H1 (cell line): Measurements from ENCODE around the gene FAM9C. TPM values are rescaled to one million over a fixed set of nuclear protein-coding genes. Genes with fewer than 3 reads are reported as not detected.

Experiments
- CTCF ChIA-PET: fragments of 300-600 bp; sonication (Branson Sonifier 250); formaldehyde crosslinking; loops from one replicate; lab custom pipeline; 2021; ENCODE audit not compliant: partially characterized antibody; lab: Charles Lee
- POLR2A ChIA-PET: fragments of 300-600 bp; sonication (Branson Sonifier 250); formaldehyde crosslinking; loops from one replicate; lab custom pipeline; 2021; ENCODE audit warnings: inconsistent platforms; ENCODE audit not compliant: partially characterized antibody; lab: Charles Lee
- DNase-seq, 2 experiments: peaks; one replicate each; pipeline versions ENCODE4 v3.0.0 to v3.0.0-alpha.2; 2010 to 2022; ENCODE audit warnings: low spot score in 2 of 2, low read depth in 1 of 2, mixed read lengths in 1 of 2
- FAIRE-seq: peaks from 2 replicates; lab custom pipeline; 2011; peaks lifted over from hg19 to GRCh38; lab: Jason Lieb, UNC
- H2AFZ ChIP-seq: 2 replicates; pipeline ENCODE4 v1.8.1; 2012; ENCODE audit warnings: low read length, inconsistent platforms
- H2AK5ac ChIP-seq: 2 replicates; pipeline ENCODE4 v1.6.1; 2013; ENCODE audit warnings: low read depth, low read length
- H2BK120ac ChIP-seq: replicated peaks from 2 replicates; pipeline ENCODE3; 2013; ENCODE audit warnings: low read depth, low read length, inconsistent platforms
- H2BK12ac ChIP-seq: 2 replicates; pipeline ENCODE4 v1.6.1; 2013; ENCODE audit warnings: low read depth, low read length
- H2BK15ac ChIP-seq: 2 replicates; pipeline ENCODE4 v1.6.1; 2013; ENCODE audit warnings: low read length
- H2BK20ac ChIP-seq: 2 replicates; pipeline ENCODE4 v1.6.1; 2013; ENCODE audit warnings: low read length
- H2BK5ac ChIP-seq: 2 replicates; pipeline ENCODE4 v1.6.1; 2013; ENCODE audit warnings: low read depth, low read length
- H3K14ac ChIP-seq: 2 replicates; pipeline ENCODE4 v1.6.1; 2013; ENCODE audit warnings: inconsistent platforms; ENCODE audit not compliant: insufficient read length
- H3K18ac ChIP-seq: 2 replicates; pipeline ENCODE4 v1.6.1; 2013; ENCODE audit warnings: low read length; ENCODE audit errors: extremely low read depth
- H3K23ac ChIP-seq: 2 replicates; pipeline ENCODE4 v1.6.1; 2013; ENCODE audit warnings: inconsistent platforms; ENCODE audit not compliant: insufficient read length
- H3K23me2 ChIP-seq: 2 replicates; pipeline ENCODE4 v1.6.1; 2013; ENCODE audit warnings: low read depth, low read length
- H3K27ac ChIP-seq: 2 replicates; pipeline ENCODE4 v1.6.1; 2011; ENCODE audit warnings: low read depth, low read length, inconsistent platforms
- H3K27me3 ChIP-seq, 4 experiments: replicated peaks in 1 of 4; 1 replicate in 1 of 4; 2 replicates in 3 of 4; pipeline versions ENCODE4 v1.6.1 to v1.8.1; 2011 to 2013; ENCODE audit warnings: low read length in 3 of 4, mild to moderate bottlenecking in 3 of 4, inconsistent platforms in 2 of 4, mixed read lengths in 2 of 4, moderate library complexity in 1 of 4; ENCODE audit not compliant: control insufficient read depth in 3 of 4, insufficient read depth in 3 of 4; ENCODE audit errors: extremely low read depth in 1 of 4
- H3K36me3 ChIP-seq, 4 experiments: 2 replicates each; pipeline versions ENCODE4 v1.6.1 to v1.8.1; 2011 to 2013; ENCODE audit warnings: mild to moderate bottlenecking in 4 of 4, low read length in 3 of 4, moderate library complexity in 2 of 4, control low read depth in 1 of 4, inconsistent platforms in 1 of 4; ENCODE audit not compliant: insufficient read depth in 4 of 4, control insufficient read depth in 2 of 4
- H3K4ac ChIP-seq: replicated peaks from 2 replicates; pipeline ENCODE3; 2013; ENCODE audit warnings: low read length, low read depth, mixed read lengths, inconsistent platforms; ENCODE audit not compliant: insufficient read length
- H3K4me1 ChIP-seq, 4 experiments: replicated peaks in 1 of 4; 1 replicate in 1 of 4; 2 replicates in 3 of 4; pipeline versions ENCODE4 v1.6.1 to v1.8.1; 2011 to 2013; ENCODE audit warnings: low read length in 3 of 4, inconsistent platforms in 2 of 4, mixed read lengths in 1 of 4; ENCODE audit not compliant: insufficient read depth in 4 of 4, control insufficient read depth in 3 of 4
- H3K4me2 ChIP-seq, 2 experiments: 2 replicates each; pipeline versions ENCODE4 v1.6.1 to v1.8.1; 2011 to 2013; ENCODE audit warnings: low read depth in 2 of 2, low read length in 2 of 2, control low read depth in 1 of 2, inconsistent platforms in 1 of 2, mild to moderate bottlenecking in 1 of 2; ENCODE audit not compliant: insufficient read depth in 1 of 2
- H3K4me3 ChIP-seq, 4 experiments: fragments of 200-600, 300-600 bp in 1 of 4; sonication (generic), shearing (Covaris generic), sonication (Bioruptor Twin) in 1 of 4; 2 replicates each; pipeline versions ENCODE4 v1.5.1 to v1.8.1; 2011 to 2016; ENCODE audit warnings: low read length in 4 of 4, low read depth in 3 of 4, control low read depth in 2 of 4, inconsistent platforms in 2 of 4, mild to moderate bottlenecking in 2 of 4, mixed read lengths in 1 of 4, moderate library complexity in 1 of 4; ENCODE audit not compliant: insufficient read depth in 2 of 4; ENCODE audit errors: extremely low read depth in 1 of 4
- H3K56ac ChIP-seq: replicated peaks from 2 replicates; pipeline ENCODE3; 2013; ENCODE audit warnings: low read depth, mild to moderate bottlenecking, mixed read lengths, low read length, inconsistent platforms; ENCODE audit not compliant: insufficient read length
- H3K79me1 ChIP-seq: 2 replicates; pipeline ENCODE4 v1.6.1; 2013; ENCODE audit warnings: low read depth, low read length, control low read depth
- H3K79me2 ChIP-seq, 2 experiments: 2 replicates each; pipeline versions ENCODE4 v1.6.1 to v1.8.1; 2012 to 2013; ENCODE audit warnings: low read length in 2 of 2, mild to moderate bottlenecking in 2 of 2, inconsistent platforms in 1 of 2; ENCODE audit not compliant: insufficient read depth in 2 of 2, control insufficient read depth in 1 of 2
- H3K9ac ChIP-seq, 4 experiments: replicated peaks in 1 of 4; 1 replicate in 1 of 4; 2 replicates in 3 of 4; pipeline versions ENCODE4 v1.6.1 to v1.8.1; 2011 to 2013; ENCODE audit warnings: low read depth in 3 of 4, low read length in 3 of 4, control low read depth in 2 of 4, mild to moderate bottlenecking in 2 of 4, moderate library complexity in 2 of 4, inconsistent platforms in 1 of 4; ENCODE audit errors: extremely low read depth in 1 of 4
- H3K9me3 ChIP-seq, 2 experiments: 2 replicates each; pipeline versions ENCODE4 v1.6.1 to v1.8.1; 2012 to 2013; ENCODE audit warnings: mild to moderate bottlenecking in 2 of 2, moderate library complexity in 2 of 2, control low read depth in 1 of 2, inconsistent platforms in 1 of 2, low read depth in 1 of 2, low read length in 1 of 2, mixed read lengths in 1 of 2; ENCODE audit not compliant: insufficient read depth in 2 of 2
- H4K20me1 ChIP-seq, 2 experiments: replicated peaks in 1 of 2; 2 replicates each; pipeline versions ENCODE3 to v1.8.1; 2011 to 2013; ENCODE audit warnings: inconsistent platforms in 2 of 2, low read length in 2 of 2, mild to moderate bottlenecking in 1 of 2; ENCODE audit not compliant: insufficient read depth in 2 of 2, control insufficient read depth in 1 of 2
- H4K5ac ChIP-seq: 2 replicates; pipeline ENCODE4 v1.6.1; 2013; ENCODE audit warnings: low read length, low read depth, mixed read lengths, inconsistent platforms; ENCODE audit not compliant: insufficient read length
- H4K8ac ChIP-seq: 2 replicates; pipeline ENCODE4 v1.8.0; 2013; ENCODE audit warnings: mild to moderate bottlenecking, moderate library complexity, low read length, inconsistent platforms; ENCODE audit not compliant: insufficient read depth; ENCODE audit errors: extremely low read depth
- H4K91ac ChIP-seq: replicated peaks from 2 replicates; pipeline ENCODE3; 2013; ENCODE audit warnings: low read length, mixed read lengths, inconsistent platforms; ENCODE audit not compliant: insufficient read length
- CHD1 ChIP-seq: IDR thresholded peaks from 2 replicates; pipeline ENCODE4 v1.6.1; 2012; ENCODE audit warnings: low read depth, low read length, improper control_type of control experiment
- SIX5 ChIP-seq: IDR thresholded peaks from 2 replicates; pipeline ENCODE4 v1.6.1; 2011; ENCODE audit warnings: mild to moderate bottlenecking, low read depth, low read length
- WGBS, 2 experiments: shearing (Covaris generic) in 1 of 2; methylation state at CpG; one replicate each; pipeline versions ENCODE4 v1.1.6 to v1.1.7; 2013 to 2015; ENCODE audit warnings: low lambda C conversion rate in 2 of 2, mixed read lengths in 2 of 2, inconsistent platforms in 1 of 2, low coverage in 1 of 2, missing lambda C conversion rate in 1 of 2; ENCODE audit not compliant: insufficient replicate concordance in 2 of 2, insufficient coverage in 1 of 2, insufficient read length in 1 of 2; ENCODE audit errors: extremely low coverage in 1 of 2, missing lambda C conversion rate in 1 of 2; 5-methylcytosine and 5-hydroxymethylcytosine counted together
- polyA plus RNA-seq, 7 experiments: library from polyadenylated mRNA; depleted of rRNA in 3 of 7; stranded (reverse) in 5 of 7; unstranded in 2 of 7; fragments of >200 nt in 5 of 7; fragments of 200-250 nt in 2 of 7; gene quantifications; 1 replicate in 5 of 7; 2 replicates in 1 of 7; 4 replicates in 1 of 7; pipeline versions ENCODE4 v1.2.1 to v1.2.3, GENCODE V29; 2011 to 2013; ENCODE audit warnings: missing spikeins in 2 of 7, mixed read lengths in 2 of 7
- total RNA-seq: library from RNA; stranded (reverse); fragmentation: NEBNext Ultra II Directional; extraction: Animal tissue kit (Norgen Biotek cat#: 25700); gene quantifications from 2 replicates; pipeline ENCODE4 v1.2.1, GENCODE V29; 2021

The FAM9C gene
- total and polyA plus RNA-seq, 2 of the 8 experiments (the other 6 are each of a cell fraction or from before 2014, with no cell fraction given), result not detected

GRCh38 chrX:13085526-13085925 lies 41.1 kb upstream of the FAM9C start:
- H3K79me1 ChIP-seq, result no peaks in the 10 kb centered on the region
- no peak overlapping the region for H3K4me2 ChIP-seq
- H2BK15ac ChIP-seq, result no peak overlapping the region
- H4K20me1 ChIP-seq, result no peaks in the 10 kb centered on the region
- no peak overlapping the region for H3K23ac ChIP-seq
- H3K79me2 ChIP-seq, result no peaks in the 10 kb centered on the region
- no peak overlapping the region for H4K8ac ChIP-seq
- no peak overlapping the region for H3K56ac ChIP-seq
- H2BK5ac ChIP-seq, result no peak overlapping the region
- H3K36me3 ChIP-seq, result no peaks in the 10 kb centered on the region
- no peak overlapping the region for H3K9ac ChIP-seq
- no peak overlapping the region for H2AFZ ChIP-seq
- no peak for DNase-seq
- no peaks in the 10 kb centered on the region for H3K4me1 ChIP-seq
- H3K4me3 ChIP-seq, result no peak overlapping the region
- no peak overlapping the region for H3K4ac ChIP-seq
- no peak overlapping the region for H4K91ac ChIP-seq
- no peak overlapping the region for H3K27ac ChIP-seq
- no peak overlapping the region for H2BK120ac ChIP-seq
- H3K14ac ChIP-seq, result no peak overlapping the region
- no peak overlapping the region for H4K5ac ChIP-seq
- CTCF ChIA-PET, result no interaction called here
- H2BK20ac ChIP-seq, result no peak overlapping the region
- H3K18ac ChIP-seq, result no peak overlapping the region
- no peak overlapping the region for H2BK12ac ChIP-seq
- POLR2A ChIA-PET, result no interaction called here
- FAIRE-seq, result no peak
- 86% methylated on average over 5 of the region's 5 CpGs; no CpG with 5 or more reads in 1 of the 2 experiments for WGBS, 2 experiments
- H3K9me3 ChIP-seq, result no peaks in the 10 kb centered on the region
- TF ChIP-seq CHD1 (no peak), SIX5 (no peak)
- H2AK5ac ChIP-seq, result no peak overlapping the region
- no peaks in the 10 kb centered on the region for H3K23me2 ChIP-seq
- no peaks in the 10 kb centered on the region for H3K27me3 ChIP-seq
